COLO668 (cell line): Measurements from ENCODE around the gene TMEM30A.

Experiments used
- DNase-seq: peaks from one replicate; lab custom pipeline; 2025; ENCODE audit not compliant: unreplicated experiment; lab: John Stamatoyannopoulos, UW

The TMEM30A gene

DNA sequence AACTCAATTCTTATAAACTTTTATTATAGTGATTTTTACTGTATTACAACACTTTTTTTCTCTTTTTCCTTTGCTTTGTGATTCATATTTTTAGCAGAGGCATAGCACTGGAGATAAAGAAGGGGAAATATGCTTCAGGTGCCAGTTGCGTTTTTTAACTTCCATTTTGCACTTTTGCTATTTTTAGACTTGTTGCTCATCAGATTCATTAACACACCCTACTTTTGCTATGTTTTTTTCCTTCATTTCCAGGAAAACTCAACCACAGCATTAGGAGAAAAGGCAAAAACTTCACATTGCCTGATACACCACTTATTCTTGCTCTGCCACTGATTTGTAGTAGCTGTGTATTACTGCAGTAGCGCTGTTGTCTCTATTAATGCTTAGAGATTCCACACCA is 8.0 kb upstream of the TMEM30A start:
- DNase-seq: no peak

DNA sequence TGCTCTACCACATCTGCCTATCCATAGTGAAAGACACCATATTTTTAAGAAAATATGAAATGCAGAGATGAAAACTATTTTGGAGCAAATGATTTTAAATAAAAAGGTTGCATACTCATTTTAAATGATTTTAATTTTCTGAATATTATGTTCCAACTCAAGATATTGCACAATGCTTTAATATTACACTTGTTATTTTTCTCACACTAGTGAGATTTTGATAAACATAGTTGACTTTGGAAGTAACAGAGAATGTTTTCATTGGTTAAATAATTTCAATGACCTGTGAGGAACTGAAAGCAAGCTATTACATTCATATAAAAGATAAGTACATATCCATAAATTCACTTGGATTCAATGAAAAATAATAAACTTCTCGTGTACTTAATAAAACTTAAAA is 7.2 kb upstream of the TMEM30A start:
- DNase-seq: no peak

DNA sequence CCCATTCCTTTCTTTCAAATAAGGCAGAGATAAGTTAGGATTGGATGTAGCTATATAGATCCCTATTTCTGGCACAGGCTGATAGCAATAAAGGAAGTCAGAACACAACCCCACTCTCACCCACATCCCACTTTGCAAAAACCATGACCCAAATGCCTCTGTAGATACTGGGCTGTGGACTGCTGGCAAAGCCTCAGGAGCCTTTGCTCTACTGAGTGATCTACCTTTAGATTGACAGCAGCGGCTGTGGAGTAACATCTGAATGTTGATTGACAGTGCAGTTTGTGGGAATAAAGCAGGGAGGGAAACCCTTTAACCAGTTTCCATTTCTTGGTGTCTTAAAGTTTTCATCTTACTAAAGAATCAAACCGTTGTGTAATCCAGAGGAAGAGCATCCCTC is 6.7 kb upstream of the TMEM30A start:
- no peak for DNase-seq

DNA sequence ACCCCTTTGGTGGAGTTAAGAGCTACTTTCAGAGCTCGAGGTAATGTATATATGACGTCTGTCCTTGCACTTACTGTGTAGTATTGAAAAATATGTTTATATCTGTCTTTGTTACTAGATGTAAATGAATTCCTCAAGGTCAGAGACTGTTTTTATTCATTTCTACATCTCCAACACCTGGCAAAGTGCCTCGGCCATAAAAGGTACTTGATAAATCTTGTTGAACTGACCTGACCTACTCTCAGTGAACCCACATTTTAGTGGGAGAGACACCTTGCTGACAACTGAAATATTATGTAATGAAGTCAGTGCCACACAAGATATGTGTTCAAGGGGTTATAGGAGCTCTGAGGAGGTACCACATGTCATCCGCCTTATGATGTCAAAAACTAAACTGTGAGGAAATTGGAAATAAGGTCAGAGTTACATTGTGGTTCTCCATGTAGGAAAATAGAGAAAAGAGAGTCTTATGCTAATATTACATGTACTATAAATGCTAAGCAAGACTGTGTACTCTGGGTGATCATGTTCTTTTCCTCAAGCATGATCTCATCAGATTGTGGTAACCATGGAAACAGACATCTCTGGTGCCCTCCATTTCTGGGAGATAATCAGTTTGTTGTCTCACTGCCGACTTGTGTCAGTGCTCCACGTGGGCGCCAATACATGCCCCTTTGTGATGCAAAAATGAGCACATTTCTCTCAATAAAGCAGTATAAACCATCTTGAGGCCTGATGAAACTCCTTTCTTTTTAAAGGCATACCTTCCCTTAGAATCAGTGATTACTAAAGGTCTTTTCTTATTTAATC is 5.7 kb upstream of the TMEM30A start:
- no peak for DNase-seq

DNA sequence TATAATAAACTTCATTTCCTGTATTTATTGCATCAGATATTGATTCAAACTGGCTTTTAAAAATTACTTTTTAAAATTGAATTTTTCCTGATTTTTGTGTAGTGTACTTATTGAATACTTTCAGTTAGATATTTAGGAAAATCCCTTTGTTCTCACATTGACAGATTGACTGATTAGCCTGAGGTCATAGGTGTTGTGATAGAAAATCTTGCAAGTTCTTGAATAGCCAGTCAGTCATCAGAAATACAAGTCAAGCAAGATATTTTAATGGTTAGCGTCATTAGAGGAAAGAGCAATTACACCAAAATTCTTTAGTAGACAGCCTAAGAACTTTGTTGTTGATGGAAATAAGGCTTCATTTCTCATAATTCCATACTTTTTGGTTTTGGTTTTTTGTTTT is 3.4 kb upstream of the TMEM30A start:
- no peak for DNase-seq

DNA sequence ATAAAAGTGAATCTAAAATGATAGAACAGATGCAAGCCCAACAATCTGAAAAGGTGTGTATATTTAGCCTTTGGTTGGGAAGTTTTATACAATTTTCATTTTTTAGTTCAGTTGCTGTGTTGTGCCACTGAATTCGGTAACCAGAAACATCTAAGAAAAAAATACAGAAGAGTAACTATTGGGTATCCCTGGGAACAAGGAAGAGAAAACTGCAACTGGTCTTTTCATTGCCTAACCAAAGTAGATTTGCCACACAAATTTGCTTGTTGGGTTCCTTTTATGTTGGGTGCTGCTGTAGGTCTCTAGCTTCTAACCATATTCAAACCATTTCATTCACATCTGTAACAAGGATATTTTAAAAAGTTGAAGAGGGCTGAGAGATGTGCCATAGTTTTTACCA is 2.8 kb upstream of the TMEM30A start:
- no peak for DNase-seq

DNA sequence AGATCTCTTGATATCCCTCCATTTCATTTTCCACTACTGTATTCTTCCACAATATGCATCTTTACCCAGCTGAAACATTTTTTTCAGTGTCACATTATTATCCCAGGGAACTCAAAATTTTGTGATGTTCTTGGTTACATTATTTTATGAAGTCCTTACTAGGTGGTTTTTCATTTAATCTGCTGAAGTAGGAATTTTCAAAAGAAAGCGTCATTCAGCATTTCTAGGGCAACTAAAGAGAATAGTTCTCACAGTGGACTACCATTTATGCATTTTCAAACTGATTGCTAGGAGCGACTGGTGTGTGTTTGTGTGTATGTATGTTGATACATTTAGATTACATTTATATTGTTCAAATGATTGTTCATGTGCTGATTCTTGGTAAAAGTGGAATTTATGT is 2.4 kb upstream of the TMEM30A start:
- no peak for DNase-seq

DNA sequence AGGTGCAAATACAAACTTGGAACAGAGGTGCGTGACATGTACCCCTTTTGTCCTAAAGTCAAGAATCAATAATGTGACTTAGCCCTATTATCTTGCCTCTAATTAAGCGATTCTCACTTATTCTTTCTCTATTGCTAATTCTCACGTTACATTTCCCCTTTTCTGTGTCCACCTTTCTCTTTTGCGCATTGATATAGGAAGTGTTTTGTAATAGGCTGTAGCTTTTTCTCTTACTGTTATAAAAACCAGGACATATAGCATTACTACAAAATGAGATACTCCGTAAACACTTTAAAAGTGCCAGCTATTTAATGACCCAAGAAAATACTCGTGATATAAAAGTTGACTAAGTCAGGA is 669 bp upstream of the TMEM30A start:
- no peak for DNase-seq

DNA sequence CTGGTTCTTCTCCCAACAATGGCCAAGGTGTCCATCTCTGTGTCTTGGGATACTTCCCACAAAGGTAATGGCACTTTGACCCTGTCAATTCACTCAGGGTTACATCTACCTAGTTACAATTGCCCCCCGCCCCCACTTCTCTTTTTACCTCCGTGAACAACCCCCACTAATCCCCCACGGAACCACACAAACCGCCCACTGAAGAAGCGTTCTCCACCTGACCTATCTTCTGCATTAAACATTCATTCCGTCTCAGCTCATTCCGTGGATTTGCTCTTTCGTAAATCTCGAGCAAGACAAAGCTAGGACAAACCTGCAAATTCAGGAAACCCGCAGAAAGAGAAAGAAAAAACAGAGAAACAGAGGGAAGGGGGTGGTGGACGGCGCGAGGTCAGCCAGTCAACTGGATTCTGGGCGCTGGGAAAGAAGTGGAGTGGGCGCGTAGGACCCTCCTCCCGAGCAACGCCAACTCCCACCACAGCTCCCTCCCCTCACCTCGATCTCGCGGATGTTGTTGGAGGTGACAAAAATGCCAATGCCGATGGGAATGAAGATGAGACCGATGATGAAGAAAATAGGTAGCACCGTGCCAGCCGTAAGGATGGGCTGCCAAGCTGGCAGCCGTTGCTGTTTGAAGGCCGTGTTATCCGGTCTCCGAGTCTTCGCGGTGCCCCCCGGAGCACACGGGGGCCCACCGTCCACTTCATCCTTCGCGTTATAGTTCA is 523 bp downstream of the TMEM30A start:
- no peak for DNase-seq

DNA sequence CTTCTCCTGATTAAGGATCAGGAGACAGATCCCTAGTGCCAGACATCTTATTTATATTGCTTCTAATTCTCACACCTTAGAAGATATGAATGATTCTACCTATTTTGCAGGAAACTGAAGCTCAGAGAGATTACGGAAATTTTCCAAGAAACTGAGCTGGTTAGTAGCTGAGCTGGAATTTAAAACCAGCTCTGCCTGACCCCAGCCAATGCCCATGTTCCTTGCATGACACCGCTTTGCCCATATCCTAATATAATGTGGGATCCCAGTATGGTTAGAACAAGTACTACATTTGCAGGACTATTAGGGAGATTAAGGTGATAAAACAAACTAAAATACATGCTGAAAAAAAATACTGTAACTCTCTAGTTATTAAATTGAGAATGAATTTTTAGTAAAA is 1.9 kb downstream of the TMEM30A start:
- DNase-seq: no peak

DNA sequence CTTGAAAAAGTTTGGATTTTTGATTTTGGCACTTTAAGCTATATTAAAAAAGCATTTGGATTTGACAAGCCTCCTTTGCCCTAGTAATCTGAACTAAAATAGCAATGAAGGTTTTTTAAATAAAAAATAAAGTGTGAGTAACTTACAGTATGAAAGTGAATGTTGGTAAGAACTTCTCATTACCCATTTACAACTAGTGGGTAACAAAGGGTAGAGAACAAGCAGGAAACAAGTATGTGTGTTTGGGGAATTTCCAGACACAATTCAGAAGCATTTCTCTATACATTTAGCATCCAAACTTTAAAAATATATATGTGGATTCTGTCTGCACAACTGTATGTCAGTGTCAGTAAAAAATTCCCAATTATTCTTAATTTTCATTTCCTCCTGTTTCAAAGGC is 2.9 kb downstream of the TMEM30A start:
- DNase-seq: no peak

DNA sequence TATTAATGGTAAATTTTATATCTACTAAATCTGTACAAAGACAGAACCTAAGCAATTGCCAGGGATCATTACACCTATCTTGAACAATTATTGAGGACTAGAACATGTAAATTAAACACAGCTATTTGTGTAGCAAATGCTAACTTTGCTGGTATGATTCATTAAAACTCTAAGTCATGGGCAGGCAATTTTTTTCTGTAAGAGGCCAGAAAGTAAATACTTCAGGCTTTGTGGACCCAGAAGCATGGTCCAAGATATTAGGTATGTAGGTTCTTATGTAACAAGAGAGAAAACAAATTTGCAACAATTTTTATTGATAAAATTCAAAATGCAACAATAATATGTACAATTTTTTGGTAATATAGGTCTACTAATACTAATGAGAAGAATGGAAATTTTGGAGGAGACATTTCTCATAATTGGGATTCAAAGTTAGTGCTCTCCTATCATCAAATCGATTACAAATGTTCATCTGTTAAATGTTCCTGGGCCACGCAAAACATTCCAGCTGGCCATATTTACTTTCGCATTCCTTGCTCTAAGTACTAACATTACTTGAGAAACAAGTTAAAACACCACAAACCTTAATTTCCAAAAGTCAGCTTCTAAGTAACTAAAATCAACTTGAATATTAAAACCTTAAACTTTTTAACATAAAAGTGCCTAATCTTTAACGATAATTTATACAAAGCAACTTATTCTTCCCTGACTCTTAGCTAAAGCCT is 4.3 kb downstream of the TMEM30A start:
- no peak for DNase-seq

DNA sequence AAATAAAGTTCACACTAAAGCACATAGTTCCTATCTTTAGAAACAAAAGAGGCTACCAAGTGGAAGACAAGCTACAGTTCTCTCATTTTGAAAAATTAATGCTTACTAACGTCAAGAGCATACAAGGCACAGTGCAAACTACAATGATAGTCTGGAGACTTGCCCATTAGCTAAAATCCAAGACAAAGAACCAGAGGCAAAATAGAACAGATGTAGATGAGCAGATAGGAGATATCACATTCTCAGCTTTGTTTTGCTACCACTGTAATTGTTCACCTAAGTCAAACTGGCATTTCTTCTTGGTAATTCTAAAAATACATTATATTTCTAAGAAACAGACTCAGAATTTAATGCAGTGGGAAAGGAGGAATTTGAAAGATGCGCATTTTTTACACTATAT is 5.2 kb downstream of the TMEM30A start:
- DNase-seq: no peak

DNA sequence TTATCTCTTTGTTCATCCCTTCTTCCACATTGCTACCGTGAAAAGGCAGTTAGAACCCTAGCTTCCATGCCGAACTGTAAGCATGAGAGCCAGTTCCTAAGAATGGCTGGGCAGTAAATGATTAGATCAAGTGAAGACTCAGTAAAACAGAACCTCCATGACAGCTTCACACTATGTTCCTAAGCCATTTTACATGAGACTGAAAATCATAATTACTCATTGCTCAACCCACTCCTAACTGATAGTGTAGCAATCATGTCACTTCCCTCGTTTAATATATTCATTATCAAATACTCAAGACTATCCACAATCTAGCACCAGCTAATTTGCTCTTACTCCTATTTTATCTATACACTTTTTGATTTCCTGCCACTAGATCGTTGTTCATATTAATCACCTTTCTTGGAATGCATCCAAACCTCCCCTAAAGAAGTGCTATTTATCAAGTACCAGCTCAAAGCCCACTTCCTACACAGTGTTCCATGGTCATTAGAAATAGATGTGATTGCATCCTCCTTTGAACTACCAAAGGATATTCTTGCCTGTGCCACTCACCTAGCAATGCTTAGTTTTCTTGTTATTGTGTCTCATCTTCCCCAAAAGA is 6.0 kb downstream of the TMEM30A start:
- no peak for DNase-seq

DNA sequence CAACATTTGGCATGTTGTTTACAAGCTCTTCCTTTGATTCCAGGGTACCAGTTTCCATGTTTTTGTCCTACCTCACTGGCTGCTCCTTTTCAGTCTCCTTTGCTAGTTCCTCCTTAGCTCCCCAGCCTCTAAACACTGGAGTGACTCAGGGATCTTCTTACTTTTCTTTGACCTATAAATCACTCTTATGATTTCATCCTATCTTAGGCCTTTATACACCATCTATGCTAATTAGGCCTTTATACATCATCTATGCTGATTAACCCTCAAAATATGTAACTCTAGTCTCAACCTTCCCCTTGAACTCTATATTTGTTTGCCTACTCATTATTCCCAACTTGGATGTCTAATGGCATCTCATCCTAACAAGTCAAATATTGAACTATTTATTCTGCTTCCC is 9.5 kb downstream of the TMEM30A start:
- DNase-seq: no peak

DNA sequence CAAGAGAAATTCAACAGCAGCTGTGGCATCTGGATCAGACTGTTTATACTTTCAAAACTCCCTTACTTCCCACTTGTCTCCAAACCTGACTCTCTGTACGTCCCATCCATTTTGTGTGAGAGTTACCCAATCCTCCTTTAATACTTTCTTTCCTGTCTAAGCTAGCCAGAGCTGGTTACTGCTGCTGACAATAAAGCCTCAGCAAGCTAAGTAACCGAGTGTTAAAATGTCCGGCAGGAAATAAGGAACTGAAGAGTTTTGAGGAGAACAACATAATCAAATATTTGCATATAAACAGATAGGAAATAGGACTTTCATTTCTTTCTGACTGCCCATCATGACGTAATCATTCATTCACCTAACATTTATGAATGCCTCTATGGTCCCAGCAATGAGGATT is 11.6 kb downstream of the TMEM30A start:
- no peak for DNase-seq

DNA sequence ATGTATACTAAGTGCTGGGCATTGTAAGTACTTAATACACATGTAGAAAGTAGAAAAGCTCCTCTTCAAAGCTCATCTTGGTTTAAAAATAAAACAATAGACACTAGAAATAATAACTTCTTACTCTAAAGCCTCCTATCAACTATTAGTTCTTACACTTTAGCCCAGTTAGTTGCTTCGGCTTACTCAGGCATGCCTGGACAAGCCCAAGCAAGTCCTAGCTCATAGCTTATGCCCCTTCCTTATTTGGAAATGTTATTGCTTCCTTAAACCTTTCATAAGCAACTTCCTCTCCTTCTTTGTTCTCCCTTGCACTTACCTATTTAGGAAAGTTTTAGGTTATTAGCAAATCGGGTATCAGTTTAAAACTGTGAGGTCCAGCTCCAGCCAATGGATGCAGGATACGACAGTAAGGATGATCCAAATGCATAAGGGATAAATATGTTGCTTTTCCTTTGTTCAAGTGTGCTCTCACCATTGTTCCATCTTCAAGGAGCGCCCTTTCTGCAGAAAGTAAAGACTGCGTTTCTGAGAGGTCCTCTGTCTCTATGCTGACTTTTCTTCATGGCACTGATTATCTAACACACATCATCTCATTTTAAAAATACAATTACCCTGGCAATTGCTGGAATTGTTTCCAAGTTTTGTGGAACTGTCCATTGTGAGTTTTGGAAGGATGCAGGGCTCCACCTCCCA is 12.3 kb downstream of the TMEM30A start:
- DNase-seq: no peak

DNA sequence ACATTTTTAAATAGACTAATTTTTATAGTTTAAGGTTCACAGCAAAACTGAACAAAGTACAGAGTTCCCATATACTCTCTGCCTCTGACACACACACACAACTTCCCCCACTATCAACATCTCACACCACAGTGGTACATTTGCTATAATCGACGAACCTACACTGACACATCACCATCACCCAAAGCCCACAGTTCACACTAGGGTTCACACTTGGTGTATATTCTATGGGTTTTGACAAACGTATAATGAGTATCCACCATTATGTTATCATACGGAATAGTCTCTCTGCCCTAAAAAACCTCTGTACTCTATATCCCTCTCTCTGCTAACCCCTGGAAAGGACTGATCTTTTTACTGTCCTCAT is 15.6 kb downstream of the TMEM30A start:
- no peak for DNase-seq

DNA sequence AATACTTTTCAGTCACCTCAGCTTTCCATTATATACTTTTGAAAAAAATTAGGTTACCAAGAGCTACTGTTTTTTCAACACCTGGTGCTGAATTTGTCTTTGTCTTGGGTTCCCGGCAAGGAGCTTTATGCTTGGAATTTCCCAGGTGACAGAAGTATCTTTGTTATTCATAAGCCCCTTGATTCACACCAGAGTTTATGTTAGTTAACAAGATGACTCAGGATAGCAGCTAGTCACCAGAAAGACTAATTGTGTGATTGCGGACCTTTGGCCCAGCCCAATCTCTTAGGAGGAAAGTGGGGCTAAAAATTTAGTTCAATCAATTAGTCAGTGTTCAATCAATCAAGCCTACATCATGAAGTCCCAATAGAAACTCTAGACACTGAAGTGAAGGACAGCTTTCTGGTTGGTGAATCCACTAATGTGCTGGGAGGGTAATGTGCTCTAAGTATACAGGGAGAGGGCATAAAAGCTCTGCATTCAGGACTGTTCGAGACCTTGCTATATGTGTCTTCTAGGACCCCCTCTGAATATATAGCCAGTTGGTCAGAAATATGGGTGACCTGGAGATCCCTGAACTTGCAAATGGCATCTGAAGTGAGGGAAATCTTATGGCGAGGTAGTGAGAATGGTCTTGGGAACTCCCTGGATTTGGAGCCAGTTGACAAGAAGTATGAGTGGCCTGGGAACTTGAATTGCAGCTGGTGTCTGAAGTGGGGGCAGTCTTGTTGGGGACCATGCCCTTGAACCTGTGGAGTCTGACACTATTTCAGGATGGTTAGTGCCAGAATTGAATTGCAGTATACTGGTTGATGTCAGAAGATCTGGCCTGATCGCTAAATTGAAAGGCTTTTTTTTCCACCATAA is 16.2 kb downstream of the TMEM30A start:
- no peak for DNase-seq

DNA sequence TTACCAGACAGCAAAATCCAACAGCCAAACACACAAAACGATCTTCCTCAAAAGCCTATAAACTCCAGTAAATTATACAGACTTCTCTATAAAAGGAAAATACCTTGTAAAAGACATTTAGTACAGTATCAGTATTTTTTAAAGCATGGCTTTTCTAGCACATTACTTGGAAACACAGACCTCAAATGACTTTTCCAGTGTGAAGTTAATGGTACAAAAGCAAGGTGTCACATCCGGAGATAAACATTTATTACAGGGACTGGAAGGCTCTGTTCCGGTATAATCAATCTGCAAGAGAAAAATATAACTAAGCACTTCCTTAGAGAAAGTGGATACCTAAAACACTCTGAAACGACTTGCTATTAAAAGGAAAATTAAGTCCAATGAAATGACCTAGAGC is 17.1 kb downstream of the TMEM30A start:
- DNase-seq: no peak
